HG03575 (cell line): ENCODE results near the gene RAD51C.
"Not testable (repeated sequence)": the region's sequence is repeated elsewhere in the genome, so short reads cannot be mapped to it uniquely, and the experiment has no call there.

Experiments
- ATAC-seq: cut with Tn5 transposase; IDR thresholded peaks from one replicate; pipeline ENCODE4 v1.9.1; 2021; ENCODE audit not compliant: unreplicated experiment, insufficient number of reproducible peaks, low FRiP score; ENCODE audit errors: extremely low read depth

Gene RAD51C

GRCh38 chr17:58692239-58693055 is at the start of gene RAD51C:
TSS of gene RAD51C (plus strand) at chr17:58692602. CDS start at chr17:58692644, 42 bp downstream.
- ATAC-seq, result no peak

- no peak for ATAC-seq
These were observed 49.3 kb upstream of the RAD51C start for GRCh38 chr17:58643147-58643546.

DNA sequence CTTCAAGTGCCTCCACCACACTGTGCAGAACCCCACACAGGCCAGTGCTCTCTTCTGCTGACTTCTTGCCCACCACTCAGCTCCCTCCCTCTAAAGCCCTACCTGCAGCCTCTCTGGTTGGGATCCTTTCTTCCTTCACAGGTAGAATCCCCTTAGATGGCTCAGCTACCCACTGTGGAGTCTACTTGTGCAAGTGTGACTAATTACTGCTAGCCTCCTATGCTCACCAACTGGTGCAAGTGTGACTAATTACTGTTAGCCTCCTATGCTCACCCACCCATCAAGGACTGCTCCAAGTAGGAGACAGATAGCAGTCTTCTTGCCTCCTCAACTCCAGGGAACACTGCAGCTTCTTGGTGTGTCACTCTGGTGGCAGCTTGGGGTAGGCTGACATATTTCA is 44.2 kb upstream of the RAD51C start:
- ATAC-seq, result no peak

- not testable (repeated sequence) for ATAC-seq
These were observed 34.2 kb upstream of the RAD51C start for GRCh38 chr17:58657962-58658803.

- ATAC-seq, result peak; percentile 36
These were observed 33.3 kb upstream of the RAD51C start for GRCh38 chr17:58658804-58659713.

DNA sequence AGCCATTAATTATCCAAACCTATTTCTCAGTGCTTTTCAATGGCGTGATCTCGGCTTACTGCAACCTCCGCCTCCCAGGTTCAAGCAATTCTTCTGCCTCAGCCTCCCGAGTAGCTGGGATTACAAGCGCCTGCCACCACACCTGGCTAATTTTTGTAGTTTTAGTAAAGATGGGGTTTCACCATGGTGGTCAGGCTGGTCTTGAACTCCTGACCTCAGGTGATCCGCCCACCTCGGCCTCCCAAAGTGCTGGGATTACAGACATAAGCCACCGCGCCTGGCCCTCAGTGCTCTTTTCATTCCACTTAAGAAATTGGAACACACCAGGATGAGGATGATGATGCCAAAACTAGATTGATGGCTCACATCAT is 32.7 kb upstream of the RAD51C start:
- ATAC-seq, result not testable (repeated sequence)

GRCh38 chr17:58660621-58661020 is 31.8 kb upstream of the RAD51C start:
- no peak for ATAC-seq

GRCh38 chr17:58661499-58661898 is 30.9 kb upstream of the RAD51C start:
- no peak for ATAC-seq

DNA sequence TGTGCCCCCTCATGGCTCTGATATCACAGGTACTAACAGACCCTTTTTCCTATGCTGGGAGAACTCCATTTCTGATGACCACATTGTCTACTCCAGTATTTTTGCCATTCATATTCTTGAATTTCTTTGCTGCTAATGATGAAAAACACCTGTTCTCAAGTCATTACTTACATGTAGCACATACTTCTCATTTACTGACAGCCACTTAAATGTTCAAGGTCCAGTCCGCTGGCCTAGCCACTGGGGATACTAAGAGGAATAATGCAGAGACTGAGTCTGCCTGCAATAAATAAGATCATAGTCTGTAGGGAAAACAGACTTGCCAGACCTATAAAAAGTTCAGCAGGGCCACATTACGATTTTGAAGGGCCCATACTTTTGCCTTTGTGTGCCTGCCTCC is 28.1 kb upstream of the RAD51C start:
- no peak for ATAC-seq

DNA sequence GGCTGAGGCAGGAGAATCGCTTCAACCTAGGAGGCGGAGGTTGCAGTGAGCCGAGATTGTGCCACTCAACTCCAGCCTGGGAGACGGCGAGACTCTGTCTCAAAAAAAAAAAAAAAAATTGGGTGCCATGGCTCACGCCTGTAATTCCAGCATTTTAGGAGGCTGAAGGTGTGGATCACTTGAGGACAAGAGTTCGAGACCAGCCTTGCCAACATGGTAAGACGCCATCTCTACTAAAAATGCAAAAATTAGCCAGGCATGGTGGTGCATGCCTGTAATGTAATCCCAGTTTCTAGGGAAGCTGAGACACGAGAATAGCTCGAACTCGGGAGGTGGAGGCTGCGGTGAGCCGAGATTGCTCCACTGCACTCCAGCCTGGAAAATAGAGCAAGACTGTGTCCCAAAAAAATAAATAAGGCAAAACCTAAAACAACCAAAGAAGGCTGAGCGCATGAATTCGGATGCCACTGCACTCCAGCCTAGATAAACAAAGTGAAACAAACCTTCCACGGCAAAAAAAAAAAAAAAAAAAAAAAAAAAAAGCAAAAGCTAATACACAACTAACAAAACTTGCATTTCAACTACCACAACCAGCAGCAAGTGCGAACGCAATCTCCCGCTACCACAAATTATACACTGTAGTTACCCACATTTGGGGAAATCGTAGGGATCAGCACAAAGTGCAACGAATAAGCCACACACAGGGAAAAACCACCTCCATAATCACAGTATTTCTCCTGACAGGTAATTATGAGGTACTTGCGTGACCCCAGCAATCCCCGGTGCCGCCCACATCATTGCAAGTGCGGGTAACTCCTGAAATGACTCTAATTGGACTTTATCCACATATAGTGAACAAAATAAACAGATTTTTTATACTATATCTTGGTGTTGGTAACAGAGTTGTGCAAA is 26.2 kb upstream of the RAD51C start:
- ATAC-seq, result no peak

DNA sequence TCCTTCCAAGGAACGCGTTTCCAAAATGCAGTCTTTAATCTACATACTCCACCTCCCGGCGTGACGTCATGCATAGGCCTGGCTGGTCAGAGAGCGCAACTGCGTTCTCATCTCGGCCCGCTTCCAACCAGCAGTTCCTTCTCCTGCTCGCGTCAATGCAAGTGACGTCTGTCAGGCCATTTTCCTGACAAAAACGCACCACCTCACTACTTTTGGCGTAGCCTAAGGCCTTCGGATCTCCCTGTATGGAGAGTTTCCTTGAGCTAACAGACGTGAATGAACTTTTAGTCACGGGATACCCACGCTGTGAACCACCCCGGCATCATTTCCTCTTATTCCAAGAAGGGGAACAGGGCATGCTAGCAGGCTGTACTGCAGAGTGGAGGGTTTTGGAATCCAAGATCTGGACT is 25.5 kb upstream of the RAD51C start:
- no peak for ATAC-seq

DNA sequence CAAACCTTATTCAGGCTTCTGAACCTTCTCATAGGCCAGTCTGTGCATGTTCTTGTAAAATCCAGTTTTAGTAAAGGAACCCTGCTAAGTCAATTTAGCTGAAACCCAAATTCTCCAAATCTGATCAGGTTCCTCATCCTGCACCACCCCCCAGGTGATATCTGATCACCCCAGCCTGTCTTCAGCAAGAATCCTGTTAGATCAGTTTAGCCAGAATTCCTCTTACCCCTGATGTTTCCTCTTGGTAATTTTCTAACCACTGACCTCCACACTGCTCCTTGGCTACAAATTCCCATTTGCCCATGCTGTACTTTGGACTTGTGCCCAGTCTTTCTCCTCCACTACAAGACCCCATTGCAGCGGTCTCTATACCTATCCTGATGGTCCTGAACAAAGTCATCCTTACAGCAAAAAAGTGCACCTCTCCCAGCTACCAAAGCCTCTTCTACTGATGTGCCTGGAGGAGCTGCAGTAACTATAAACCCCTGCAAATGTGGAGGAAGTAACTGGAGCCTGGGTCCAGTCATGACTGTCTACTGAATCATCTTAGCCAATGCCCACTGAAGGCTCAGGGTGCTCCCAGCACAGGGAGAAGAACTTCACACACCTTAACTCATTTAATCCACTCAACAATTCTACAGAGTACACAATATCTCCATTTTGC is 24.3 kb upstream of the RAD51C start:
- ATAC-seq, result no peak

GRCh38 chr17:58668598-58668935 is 23.8 kb upstream of the RAD51C start:
- no peak for ATAC-seq

DNA sequence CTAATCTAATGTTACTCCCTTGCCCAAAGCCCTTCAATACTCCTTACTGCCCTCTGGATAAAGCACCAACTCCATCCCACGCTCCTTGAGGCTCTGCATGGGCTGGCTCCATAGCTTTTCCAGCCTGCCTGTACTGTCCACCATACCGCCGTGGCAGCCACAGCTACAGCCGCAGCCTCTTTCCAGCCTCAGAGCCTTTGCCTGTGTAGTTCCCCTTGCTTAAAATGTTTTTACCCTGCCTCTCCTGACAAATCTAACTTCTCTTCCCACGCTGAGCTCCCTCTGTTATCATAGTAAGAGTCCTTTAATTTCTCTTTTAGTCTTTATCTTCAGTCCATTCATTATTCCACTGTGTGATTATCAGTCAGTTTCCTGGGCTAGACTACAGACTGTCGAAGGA is 22.5 kb upstream of the RAD51C start:
- ATAC-seq, result no peak

DNA sequence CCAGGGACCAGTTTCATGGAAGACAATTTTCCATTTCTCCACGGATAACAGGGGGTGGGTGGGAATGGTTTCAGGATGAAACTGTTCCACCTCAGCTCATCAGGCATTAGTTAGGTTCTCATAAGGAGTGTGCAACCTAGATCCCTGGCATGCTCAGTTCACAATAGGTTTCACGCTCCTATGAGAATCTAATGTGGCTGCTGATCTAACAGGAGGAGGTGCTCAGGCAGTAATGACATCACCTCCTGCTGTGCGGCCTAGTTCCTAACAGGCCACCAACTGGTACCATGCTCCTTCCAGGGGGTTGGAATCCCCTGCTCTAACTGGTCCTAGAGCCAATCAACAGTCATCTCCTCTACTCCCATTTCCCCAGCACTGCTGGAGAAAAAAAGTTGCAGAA is 20.4 kb upstream of the RAD51C start:
- no peak for ATAC-seq

DNA sequence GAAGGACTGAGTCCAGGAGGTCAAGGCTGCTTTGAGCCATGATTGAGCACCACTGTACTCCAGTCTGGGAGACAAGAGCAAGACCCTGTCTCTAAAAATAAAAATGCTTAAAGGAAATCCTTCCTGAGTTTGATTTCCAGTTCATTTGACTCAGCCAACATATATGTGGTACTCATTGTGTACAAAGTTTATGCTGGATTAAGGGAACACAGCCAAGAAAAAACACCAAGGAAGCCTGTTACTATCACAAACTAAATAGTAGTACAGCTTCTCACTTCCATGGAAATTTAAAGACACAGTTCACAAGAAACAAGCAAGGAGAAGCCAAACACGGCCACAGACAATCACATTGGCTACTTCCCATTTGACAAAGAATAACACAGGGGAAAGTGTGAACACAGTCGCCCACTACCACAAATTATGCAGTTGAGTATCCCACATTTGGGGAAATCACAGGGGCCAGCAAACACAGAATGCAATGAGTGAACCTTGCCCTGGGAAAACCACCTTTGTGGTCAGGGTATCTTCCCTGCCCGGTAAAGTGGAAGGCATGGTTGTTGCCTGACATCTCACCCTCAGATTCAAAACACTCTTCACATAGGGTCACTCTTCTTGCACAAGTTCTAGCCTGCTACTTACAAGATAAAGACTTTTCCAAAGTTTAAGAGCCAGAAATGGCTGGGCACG is 15.1 kb upstream of the RAD51C start:
- no peak for ATAC-seq

GRCh38 chr17:58678287-58678686 is 14.1 kb upstream of the RAD51C start:
- ATAC-seq, result not testable (repeated sequence)
